ENCODE results near the gene COCH. TPM values are rescaled to one million over a fixed set of nuclear protein-coding genes. Genes with fewer than 3 reads are reported as not detected.
"Not testable (repeated sequence)": the region's sequence is repeated elsewhere in the genome, so short reads cannot be mapped to it uniquely, and the experiment has no call there.

The COCH gene
- polyA plus RNA-seq, 12 donors: 4.7 to 8.7 (median 6.4) TPM; not detected in 2

DNA sequence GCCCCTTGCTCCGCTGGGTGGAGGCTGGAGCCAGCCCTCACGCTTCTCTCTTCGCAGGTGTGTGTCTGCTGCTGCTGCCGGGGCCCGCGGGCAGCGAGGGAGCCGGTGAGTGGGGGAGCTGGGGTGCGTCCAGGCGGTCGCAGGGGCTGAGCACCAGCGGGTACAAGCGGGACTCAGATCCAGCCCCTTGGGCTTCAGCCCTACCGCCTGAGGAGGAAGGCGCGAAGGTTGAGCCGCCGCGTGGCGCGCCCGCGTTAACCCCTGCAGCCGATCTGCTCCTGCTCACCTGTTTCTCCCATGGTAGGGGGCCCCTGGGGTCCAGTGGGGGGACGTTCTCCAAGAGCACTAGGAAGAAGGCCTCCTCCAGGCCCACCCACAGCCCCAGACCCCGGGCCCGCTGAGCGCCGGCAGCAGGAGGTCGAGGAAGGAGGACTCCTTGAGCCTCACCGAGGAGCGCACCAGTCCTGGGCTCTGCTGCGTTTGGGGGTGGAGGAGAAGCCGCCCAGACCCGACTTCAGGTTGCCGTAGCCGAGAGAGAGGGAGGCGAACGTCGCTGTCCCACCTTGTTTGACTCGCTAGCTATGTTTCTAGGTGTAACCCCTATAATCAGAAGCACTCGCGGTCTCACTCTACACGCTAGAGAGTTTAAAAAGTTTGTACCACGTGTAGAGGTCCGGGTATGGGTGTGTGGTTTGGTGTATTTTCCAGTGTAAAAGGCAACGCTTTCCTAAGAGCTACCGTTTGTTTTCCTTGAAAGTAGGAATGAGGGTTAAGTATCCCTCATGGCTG lies 834 bp downstream of the COCH start:
- DNase-seq: peak; percentile 7

DNA sequence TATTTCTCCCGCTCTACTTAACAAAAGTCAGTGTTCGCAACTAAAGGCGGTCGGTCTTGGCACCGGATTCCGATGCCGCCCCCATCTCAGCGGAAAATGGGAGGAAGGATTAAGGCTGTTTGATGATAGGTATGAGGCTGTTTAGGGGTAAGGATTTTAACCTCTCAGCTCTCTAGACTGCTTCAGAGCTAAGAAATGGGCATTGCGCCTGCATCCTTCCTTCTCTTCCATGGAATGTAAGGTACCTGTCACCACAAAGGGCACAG lies 1.4 kb downstream of the COCH start:
- no peak for DNase-seq

DNA sequence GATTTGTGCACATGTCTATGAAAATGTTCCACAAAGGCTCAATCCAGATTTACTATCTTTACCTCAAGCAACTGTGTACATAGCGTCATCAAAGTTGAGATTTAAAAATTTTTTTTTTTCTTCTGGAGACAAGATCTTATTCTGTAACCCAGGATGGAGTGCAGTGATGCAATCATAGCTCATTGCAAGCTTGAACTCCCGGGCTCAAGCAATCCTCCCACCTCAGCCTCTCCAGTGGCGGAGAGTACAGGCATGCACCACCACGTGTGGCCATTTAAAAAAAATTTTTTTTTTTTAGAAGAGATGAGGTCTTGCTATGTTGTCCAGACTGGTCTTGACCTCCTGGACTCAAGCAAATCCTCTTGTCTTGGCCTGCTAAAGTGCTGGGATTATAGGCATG lies 2.3 kb downstream of the COCH start:
- DNase-seq: no peak

DNA sequence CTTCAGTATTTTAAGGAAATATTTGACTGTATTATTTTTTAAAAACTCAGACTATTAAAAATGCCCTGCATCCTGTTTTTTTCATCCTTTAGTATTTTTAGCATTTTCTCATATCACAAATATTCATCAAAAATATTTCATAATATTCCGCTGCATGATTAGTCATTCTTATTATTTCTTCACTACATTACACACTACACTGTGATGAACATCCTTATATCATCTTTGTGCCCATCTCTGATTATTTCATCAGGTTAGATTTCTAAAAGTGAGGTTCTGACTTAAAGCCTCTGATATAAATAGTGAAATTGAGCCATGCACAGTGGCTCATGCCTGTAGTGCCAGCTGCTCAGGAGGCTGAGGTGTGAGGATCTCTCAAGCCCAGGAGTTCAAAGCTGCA lies 8.1 kb downstream of the COCH start:
- no peak for DNase-seq

DNA sequence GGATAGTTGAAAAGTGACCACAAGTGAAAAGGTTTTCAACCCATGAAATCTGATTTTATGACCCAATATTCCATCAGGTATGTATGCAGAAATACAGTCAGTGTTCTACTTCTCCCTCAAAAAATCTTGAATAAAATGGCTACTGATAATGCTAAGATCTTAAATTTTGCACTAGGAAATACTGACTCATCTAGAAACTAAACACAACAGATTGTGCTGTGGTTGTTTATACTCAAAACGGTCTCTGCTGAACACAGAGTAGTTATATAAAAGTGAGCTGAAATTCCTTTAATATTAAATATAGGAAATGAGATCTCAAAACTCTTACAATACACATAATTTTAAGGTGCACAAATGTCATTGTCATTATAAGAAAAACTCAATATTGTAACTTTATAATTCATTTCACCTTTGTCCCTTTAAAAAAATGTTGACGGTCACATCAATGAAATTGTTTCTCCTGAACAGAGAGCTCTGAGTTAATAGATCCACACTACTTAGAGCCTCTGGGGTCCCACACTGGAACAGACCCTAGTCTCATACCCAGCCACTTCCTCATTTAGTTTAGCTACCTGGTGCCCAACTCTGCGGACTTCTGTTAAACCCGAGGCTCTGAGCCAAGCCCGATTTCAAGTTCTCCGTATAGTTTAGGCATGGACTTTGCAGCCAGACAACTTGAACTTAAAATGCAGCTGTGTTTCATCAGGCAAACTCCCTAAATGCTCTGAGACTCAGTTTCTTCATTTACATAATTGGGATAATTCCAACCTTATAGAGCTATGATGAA lies 9.3 kb downstream of the COCH start:
- no peak for DNase-seq

DNA sequence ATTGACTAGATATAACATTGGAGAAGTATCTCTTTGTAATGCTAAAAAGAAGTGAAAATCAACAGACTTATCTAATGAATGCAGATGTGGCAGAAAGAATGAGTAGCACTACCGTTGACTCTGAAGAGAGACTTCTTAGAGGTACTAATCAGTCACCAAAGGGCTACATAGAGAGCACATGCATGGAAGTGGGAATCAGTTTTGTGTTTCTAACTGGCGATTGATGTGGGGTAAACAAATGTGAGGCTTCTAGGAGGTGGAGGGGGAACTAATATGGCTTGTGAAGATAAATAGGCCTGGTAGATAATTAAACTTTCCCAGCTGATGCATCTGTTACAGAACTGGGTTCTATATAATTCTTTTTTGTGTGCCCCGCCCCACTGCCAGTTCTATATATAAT lies 10.5 kb downstream of the COCH start:
- no peak for DNase-seq

DNA sequence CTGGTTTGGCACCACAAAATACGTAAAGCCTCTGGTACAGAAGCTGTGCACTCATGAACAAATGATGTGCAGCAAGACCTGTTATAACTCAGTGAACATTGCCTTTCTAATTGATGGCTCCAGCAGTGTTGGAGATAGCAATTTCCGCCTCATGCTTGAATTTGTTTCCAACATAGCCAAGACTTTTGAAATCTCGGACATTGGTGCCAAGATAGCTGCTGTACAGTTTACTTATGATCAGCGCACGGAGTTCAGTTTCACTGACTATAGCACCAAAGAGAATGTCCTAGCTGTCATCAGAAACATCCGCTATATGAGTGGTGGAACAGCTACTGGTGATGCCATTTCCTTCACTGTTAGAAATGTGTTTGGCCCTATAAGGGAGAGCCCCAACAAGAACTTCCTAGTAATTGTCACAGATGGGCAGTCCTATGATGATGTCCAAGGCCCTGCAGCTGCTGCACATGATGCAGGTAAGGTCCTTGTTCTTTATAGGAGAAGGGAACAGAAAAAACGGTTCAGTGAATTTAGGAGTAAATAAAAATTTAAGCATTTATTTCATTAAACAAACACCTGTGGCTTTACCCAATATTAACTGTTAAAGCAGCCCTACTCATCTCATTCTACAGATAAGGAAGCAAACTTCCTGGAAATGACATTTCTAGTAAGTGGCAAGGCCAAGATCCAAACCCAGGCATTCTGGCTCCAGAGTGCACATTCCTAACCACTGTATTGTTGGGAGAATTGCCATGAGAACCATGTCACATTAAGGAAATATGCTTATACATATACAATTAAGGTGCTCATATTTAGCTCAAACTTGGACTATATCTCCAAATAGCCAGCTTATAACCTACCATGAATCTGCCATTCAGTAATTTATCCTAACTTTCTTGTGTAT lies 11.7 kb downstream of the COCH start:
- no peak for DNase-seq

DNA sequence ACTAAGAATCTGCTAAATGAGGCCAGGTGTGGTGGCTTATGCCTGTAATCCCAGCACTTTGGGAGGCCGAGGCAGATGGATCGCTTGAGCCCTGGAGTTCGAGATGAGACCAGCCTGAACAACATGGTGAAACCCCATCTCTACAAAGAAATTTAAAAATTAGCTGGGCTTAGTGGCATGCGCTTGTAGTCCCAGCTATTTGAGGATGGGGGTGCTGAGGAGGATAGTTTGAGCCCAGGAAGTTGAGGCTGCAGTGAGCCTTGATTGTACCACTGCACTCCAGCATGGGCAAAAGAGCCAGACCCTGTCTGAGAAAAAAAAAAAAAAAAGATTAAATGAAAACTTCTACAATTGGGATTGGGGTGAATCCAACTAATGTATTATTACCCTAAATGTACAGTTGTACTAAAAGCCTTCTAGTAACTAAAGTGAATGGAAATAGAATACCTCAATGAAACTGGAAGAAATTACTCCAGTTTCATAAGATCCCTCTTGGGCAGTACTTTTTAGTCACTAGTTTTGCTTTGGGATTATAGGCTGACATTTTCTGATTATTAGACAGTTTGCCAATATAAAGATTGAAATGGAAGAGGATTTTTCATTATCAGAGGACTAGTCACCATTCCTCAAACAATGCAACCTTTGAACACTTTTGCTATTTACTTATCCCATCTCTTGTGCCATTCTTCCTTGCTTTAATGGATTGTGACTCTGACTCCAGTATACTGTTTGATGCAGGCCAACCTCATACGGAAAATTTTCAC lies 14.3 kb downstream of the COCH start:
- DNase-seq: no peak

DNA sequence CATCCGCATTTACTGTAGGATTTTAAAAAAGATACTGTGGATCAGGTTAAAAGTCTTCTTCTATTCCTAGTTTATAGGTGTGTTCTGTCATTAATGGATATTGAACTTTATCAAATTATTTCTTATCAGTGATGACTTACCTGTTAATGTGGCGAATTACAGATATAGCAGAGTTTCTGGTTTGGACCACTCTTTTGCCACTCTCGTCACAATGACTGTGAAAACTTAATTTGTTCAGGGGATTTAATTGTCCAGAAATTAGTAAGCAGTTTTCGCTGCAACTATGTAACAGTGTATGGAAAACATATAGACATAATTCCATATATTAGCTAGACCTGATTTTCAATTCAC lies 14.9 kb downstream of the COCH start:
- DNase-seq: no peak

DNA sequence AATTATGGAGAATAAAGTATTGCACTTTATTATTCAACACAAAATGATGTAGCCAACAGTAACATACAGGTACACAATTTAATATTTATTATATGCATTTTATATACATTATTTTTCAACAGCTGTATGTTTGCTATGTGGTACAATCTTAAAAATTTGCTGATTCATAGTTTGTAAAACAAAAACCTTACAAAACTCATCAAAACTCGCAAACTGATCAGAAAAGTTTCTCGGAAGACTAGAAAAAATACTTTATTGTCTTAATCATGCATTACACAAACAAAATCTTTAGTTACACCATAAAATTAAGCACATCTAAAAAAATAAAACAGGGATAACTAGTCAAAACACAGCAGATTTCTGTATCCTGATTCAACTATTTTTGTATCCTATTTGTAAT lies 19.5 kb downstream of the COCH start:
- DNase-seq: no peak

DNA sequence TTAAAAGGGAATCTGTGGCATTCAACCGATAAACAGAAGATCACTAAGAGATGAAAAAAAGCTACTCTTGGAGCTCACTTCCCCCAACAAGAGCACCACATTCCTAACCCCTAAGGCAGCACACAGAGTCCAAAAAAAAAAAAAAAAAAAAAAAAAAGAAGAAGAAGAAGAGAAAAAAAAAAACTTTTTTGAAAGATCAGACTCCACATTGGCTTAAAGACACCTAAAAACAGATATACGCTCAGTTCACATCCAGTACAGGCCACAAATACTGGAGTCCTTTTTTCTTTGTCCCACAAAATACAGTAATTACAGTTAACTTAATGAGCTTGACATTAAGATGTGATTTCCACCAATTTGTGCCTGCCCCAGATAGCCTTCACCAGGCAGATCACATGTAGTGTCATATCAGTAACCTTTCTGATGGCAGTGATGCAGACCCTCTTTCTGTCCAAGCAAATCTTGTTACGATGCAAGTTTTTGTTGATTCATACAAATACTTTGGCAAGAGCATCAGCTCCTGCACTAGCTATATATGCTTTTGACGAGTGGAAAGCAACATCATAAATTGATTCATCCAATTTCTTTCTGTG lies 20.7 kb downstream of the COCH start:
- no peak for DNase-seq

DNA sequence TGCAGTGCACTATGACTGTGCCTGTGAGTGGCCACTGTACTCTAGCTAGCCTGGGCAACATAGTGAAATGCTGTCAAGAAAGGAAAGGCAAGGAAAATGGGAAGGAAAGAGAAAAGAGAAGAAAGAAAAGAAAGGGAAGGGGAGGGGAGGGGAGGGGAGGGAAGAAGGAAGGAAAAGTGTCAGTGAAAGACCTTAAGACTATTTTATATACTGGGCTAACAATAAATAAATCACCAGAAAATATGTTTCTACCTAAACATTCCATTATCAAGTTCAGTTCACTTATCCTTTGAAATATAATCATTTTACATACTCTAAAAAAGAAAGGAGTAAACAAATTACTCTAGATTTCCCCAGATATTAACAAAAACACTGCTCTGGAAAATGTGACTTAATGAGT lies 22.1 kb downstream of the COCH start:
- no peak for DNase-seq

DNA sequence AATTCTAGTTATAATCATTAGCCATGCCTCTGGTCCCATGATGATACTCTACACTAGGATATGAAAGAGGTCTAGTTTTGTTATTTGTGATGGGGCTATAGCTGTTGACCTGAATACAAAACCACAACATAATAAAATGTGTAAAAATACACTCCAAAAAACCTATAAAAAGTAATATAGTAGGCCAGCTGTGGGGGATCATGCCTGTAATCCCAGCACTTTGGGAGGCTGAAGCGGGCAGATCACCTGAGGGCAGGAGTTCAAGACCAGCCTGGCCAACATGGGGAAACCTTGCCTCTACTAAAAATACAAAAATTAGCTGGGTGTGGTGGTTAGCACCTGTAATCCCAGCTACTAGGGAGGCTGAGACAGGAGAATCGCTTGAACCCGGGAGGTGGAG lies 22.8 kb downstream of the COCH start:
- DNase-seq: not testable (repeated sequence)

DNA sequence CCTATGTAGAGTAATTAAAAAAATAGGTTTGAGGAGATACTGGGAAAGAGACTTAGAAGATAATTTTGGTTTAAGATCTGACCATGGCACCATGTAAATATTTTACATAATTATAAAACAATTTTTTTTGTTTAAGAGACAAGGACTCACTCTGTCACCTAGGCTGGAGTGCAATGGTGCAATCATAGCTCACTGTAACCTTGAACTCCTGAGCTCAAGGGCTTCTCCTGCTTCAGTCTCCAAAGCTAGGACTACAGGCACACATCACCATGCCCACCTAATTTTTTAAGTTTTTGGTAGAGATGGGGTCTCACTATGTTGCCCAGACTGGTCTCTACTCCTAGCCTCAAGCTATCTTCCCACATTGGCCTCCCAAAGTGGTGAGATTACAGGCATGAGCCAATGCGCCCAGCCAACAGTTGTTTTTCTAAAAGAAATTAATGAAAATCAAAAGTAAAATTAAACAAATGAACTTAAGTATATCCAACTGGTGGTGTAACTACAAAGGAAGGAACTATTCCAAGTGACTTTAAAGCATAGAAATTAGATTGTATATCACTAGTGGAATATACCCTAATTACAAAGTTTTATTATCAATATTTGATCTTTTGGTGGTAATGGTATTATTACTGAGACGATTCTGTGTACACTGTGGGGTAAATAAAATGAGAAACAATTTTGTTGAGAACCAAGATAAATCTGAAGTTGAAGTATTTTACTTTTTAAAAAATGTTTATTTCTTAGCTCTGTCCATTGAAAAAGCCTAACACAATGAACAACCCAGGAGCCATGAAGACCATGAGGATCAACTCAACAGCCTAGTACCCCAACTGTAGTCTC lies 29.1 kb downstream of the COCH start:
- DNase-seq: no peak

DNA sequence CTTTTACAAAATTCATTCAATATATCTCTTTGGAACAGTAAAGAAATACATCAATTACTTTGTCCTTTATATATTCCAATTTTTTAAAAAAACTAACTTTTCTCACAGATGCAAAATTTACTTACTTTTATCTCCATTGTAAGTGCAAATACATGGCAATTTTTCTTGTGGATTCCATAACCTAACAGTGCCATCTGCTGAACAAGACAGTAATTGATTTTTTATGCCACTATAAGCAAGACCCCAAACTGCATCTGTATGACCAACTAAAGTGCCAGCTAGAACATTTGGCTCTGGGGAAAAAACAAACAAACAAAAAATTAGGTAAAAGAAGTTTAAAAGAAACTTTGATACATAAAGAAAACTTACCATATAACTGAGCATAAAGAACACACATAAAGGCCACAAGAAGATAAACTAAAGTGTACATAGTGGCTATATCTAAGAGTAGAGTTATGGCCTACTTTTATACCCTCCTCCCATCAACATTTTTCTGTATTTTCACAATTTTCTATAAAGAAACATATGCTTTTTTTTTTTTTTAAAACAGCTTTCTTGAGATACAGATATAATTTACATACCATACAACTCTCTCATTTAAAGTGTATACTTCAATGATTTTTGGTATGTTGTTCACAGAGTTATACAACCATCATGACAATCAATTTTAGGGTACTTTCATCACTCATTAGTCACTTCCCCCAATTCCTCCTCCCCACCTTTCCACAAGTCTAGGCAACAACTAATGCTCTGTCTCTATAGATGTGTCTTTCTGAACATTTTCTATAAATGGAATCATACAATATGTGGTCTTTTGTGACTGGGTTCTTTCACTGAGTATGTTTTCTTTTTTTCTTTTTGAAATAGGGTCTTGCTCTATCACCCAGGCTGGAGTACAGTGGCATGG lies 32.6 kb downstream of the COCH start:
- DNase-seq: peak; percentile 12

DNA sequence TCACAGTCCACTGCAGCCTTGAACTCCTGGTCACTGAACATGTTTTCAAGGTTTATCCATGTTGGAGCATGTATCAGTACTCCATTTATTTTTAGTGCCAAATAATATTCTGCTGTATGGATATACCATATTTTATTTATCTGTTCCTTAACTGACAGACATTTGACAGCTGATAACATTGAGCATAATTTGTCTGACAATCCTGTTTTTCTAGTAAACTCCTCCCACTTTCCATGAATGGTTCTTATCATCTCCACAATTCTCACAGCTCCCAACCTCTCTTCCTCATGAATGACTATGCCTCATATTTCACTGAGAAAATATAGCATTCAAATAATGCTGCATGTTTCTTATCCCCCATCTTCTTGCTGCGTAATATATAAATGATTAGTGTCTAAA lies 33.3 kb downstream of the COCH start:
- no peak for DNase-seq

DNA sequence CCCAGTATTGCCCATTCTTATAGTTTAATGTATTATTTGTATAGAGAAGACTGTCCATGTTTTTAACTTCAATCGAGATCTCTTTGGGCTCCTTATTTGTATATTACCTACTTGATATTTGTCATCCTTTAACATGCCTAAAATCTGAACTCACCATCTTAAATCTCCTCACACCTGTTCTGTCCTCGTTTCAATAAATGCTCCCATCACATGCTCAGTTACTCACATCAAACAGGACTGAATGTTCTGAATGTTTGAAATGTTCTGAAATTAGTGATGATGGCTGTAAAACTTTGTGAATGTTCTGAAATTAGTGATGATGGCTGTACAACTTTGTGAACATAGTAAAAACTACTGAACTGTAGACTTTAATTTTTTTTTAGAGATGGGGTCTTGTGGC lies 34.5 kb downstream of the COCH start:
- no peak for DNase-seq

DNA sequence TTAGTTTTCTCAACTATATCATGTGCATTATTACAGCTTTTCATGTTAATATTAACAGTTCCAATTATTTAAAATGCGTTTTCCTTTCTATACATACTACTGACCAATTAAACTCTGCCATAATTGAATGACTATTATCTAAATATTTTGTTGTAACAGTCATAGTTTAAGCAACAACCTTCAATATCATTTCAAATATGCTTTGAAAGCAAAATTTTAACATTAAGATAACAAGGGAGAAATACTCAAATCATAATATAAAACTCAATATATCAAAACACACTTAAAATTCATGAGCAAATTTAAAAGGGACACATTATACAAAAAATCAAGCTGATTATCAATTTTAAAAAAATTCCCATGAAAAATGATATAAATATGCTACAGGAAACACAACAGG lies 40.5 kb downstream of the COCH start:
- no peak for DNase-seq

DNA sequence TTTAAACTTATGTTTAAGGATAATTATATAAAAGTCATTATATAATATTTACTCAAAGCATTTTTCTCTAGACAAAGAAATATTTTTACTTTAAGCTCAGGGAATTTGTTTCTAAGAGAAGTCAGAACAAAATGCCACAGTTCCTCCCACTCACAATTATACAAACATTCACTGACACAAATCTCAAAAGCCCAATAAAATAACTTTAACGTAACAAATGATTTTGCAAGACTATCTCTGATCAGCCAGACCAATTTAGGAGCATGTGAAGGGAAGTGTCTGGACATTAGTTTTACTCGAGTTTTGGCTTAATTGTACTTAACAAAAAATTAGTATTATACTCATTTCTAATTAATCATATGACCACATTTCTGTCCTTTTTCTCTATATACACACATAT lies 41.2 kb downstream of the COCH start:
- no peak for DNase-seq

DNA sequence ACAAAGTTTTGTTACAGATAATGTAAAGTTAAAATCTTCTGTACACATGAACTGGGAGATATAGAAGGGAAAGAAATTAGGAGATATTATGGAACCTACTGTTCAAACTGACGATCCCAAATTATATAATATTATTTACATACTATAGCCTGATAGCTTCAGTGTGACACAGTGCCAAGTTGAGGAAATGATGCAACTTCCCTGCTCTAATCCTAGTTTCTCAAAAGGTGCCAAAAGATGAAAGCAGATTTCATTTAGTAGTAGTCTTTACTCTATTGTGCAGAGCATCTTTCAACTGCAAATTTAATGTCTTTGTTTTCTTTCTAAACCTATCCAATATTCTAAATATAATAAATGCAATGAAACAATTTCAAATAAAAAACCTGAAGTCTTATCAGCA lies 46.9 kb downstream of the COCH start:
- DNase-seq: no peak

All from muscle of arm (tissue), 12 donors.